Urothelium cell line (cell line): ENCODE measurements around the gene NR2E1.

Source experiments
- DNase-seq: peaks from one replicate; pipeline ENCODE4 v3.0.0; 2011; ENCODE audit warnings: low spot score, mixed read lengths
- FAIRE-seq: peaks from 2 replicates; lab custom pipeline; 2011; peaks lifted over from hg19 to GRCh38; lab: Jason Lieb, UNC

Gene NR2E1

GRCh38 chr6:108170332-108171290 is 4.8 kb downstream of the NR2E1 start:
- no peak for FAIRE-seq
- DNase-seq, result no peak

- no peak for DNase-seq
- no peak for FAIRE-seq
Observed at GRCh38 chr6:108171291-108171917, 5.6 kb downstream of the NR2E1 start.

GRCh38 chr6:108171918-108172516 is 6.2 kb downstream of the NR2E1 start:
- FAIRE-seq, result no peak

GRCh38 chr6:108174371-108175175 is 8.8 kb downstream of the NR2E1 start:
- DNase-seq, result no peak
- FAIRE-seq, result no peak

More at GRCh38 chr6:108171918-108172516, 6.2 kb downstream of the NR2E1 start:
- no peak for DNase-seq

- DNase-seq, result no peak
- no peak for FAIRE-seq
Observed at GRCh38 chr6:108175176-108175591, 9.4 kb downstream of the NR2E1 start.

GRCh38 chr6:108175592-108176279 is 9.9 kb downstream of the NR2E1 start:
- DNase-seq, result no peak
- FAIRE-seq, result no peak

GRCh38 chr6:108176281-108177089 is 10.7 kb downstream of the NR2E1 start:
- no peak for DNase-seq
- no peak for FAIRE-seq

GRCh38 chr6:108179741-108180140 is 13.9 kb downstream of the NR2E1 start:
- no peak for DNase-seq
- no peak for FAIRE-seq

GRCh38 chr6:108180266-108180665 is 14.4 kb downstream of the NR2E1 start:
- FAIRE-seq, result no peak
- DNase-seq, result no peak

GRCh38 chr6:108180776-108181175 is 15.0 kb downstream of the NR2E1 start:
- DNase-seq (no peak), FAIRE-seq (no peak)

GRCh38 chr6:108186226-108186625 is 20.4 kb downstream of the NR2E1 start:
- no peak for FAIRE-seq
- DNase-seq, result no peak

GRCh38 chr6:108187519-108187918 is 21.7 kb downstream of the NR2E1 start:
- FAIRE-seq (no peak), DNase-seq (no peak)

GRCh38 chr6:108193131-108193530 is 27.3 kb downstream of the NR2E1 start:
- no peak for FAIRE-seq
- DNase-seq, result no peak

GRCh38 chr6:108193835-108194234 is 28.0 kb downstream of the NR2E1 start:
- FAIRE-seq (no peak), DNase-seq (no peak)

GRCh38 chr6:108194503-108194902 is 28.7 kb downstream of the NR2E1 start:
- FAIRE-seq (no peak), DNase-seq (no peak)

GRCh38 chr6:108195209-108195608 is 29.4 kb downstream of the NR2E1 start:
- DNase-seq, result no peak
- no peak for FAIRE-seq

GRCh38 chr6:108198761-108199498 is 33.1 kb downstream of the NR2E1 start:
- FAIRE-seq (no peak), DNase-seq (no peak)

- no peak for FAIRE-seq
- DNase-seq, result no peak
Observed at GRCh38 chr6:108200186-108200585, 34.4 kb downstream of the NR2E1 start.

GRCh38 chr6:108200631-108201030 is 34.8 kb downstream of the NR2E1 start:
- DNase-seq (no peak), FAIRE-seq (no peak)
